SK-N-SH (cell line): ENCODE data around the gene CISD1. TPM values are rescaled to one million over a fixed set of nuclear protein-coding genes. Genes with fewer than 3 reads are reported as not detected.

Experiments used
- CTCF ChIA-PET: fragments of 300-600, 350-600 bp; formaldehyde crosslinking; extraction: SDS; loops from one replicate; lab custom pipeline; 2021; lab: Yijun Ruan, JAX
- POLR2A ChIA-PET: fragments of 350-600 bp; sonication (Branson Sonifier 250); formaldehyde crosslinking; extraction: SDS; loops from one replicate; lab custom pipeline; 2020; ENCODE audit warnings: antibody characterized with exemption, inconsistent platforms; lab: Yijun Ruan, JAX
- DNase-seq: peaks from one replicate; pipeline ENCODE4 v3.0.0; 2012
- H2AFZ ChIP-seq: fragments of 200-600 bp; sonication (generic); 2 replicates; pipeline ENCODE4 v1.8.1; 2016; ENCODE audit warnings: antibody characterized with exemption, mild to moderate bottlenecking, low read depth
- H3F3A ChIP-seq: fragments of 200-600 bp; sonication (generic); replicated peaks from 2 replicates; pipeline ENCODE3; 2016; ENCODE audit warnings: antibody characterized with exemption, mild to moderate bottlenecking; ENCODE audit not compliant: insufficient read depth
- H3K27ac ChIP-seq, 2 experiments: fragments of 200-500 bp in 1 of 2; fragments of 200-600 bp in 1 of 2; sonication (Bioruptor generic) in 1 of 2; sonication (generic), shearing (Covaris generic) in 1 of 2; 2 replicates each; pipeline versions ENCODE4 v1.5.1 to v1.6.1; 2014 to 2016; ENCODE audit warnings: low read depth in 2 of 2, inconsistent platforms in 1 of 2, low read length in 1 of 2, mild to moderate bottlenecking in 1 of 2, mixed read lengths in 1 of 2
- H3K27me3 ChIP-seq: fragments of 200-600 bp; sonication (generic), shearing (Covaris generic); 2 replicates; pipeline ENCODE4 v1.6.1; 2016; ENCODE audit warnings: mixed run types; ENCODE audit not compliant: insufficient read depth
- H3K36me3 ChIP-seq, 2 experiments: fragments of 200-500 bp in 1 of 2; fragments of 200-600 bp in 1 of 2; sonication (Bioruptor generic) in 1 of 2; sonication (generic) in 1 of 2; replicated peaks in 1 of 2; 2 replicates each; pipeline versions ENCODE3 to v1.5.1; 2014 to 2016; ENCODE audit warnings: low read length in 1 of 2, mild to moderate bottlenecking in 1 of 2; ENCODE audit not compliant: insufficient read depth in 2 of 2, control insufficient read depth in 1 of 2
- H3K4me1 ChIP-seq, 2 experiments: fragments of 200-500 bp in 1 of 2; fragments of 200-600 bp in 1 of 2; sonication (Bioruptor generic) in 1 of 2; sonication (generic), shearing (Covaris generic) in 1 of 2; 2 replicates each; pipeline versions ENCODE4 v1.5.1 to v1.6.1; 2014 to 2016; ENCODE audit warnings: low read depth in 1 of 2, low read length in 1 of 2, mixed run types in 1 of 2; ENCODE audit not compliant: insufficient read depth in 2 of 2, control insufficient read depth in 1 of 2
- H3K4me2 ChIP-seq: fragments of 200-600 bp; sonication (generic), shearing (Covaris generic); 2 replicates; pipeline ENCODE4 v1.6.1; 2017; ENCODE audit warnings: mixed run types
- H3K4me3 ChIP-seq, 2 experiments: fragments of 200-500 bp in 1 of 2; fragments of 200-600 bp in 1 of 2; sonication (Bioruptor generic) in 1 of 2; sonication (generic), shearing (Covaris generic) in 1 of 2; 2 replicates each; pipeline versions ENCODE4 v1.5.1 to v1.8.1; 2014 to 2016; ENCODE audit warnings: low read depth in 2 of 2, inconsistent platforms in 1 of 2, low read length in 1 of 2, mild to moderate bottlenecking in 1 of 2, mixed read lengths in 1 of 2, moderate library complexity in 1 of 2
- H3K79me2 ChIP-seq: fragments of 200-600 bp; sonication (generic); 2 replicates; pipeline ENCODE4 v1.8.1; 2017; ENCODE audit warnings: mild to moderate bottlenecking; ENCODE audit not compliant: insufficient read depth
- H3K9ac ChIP-seq: fragments of 200-600 bp; sonication (generic); 2 replicates; pipeline ENCODE4 v1.6.1; 2017; ENCODE audit warnings: mixed run types
- H3K9me2 ChIP-seq: fragments of 200-600 bp; sonication (generic); 2 replicates; pipeline ENCODE4 v1.6.1; 2017; ENCODE audit warnings: mixed run types
- H3K9me3 ChIP-seq: fragments of 200-600 bp; sonication (generic); 2 replicates; pipeline ENCODE4 v1.6.1; 2017; ENCODE audit warnings: mixed run types, mild to moderate bottlenecking, moderate library complexity
- H4K20me1 ChIP-seq: fragments of 200-600 bp; sonication (generic); 2 replicates; pipeline ENCODE4 v1.6.1; 2017; ENCODE audit warnings: mild to moderate bottlenecking, mixed run types; ENCODE audit not compliant: insufficient read depth
- CTCF ChIP-seq: fragments of 200-600 bp; sonication (generic); IDR thresholded peaks from 2 replicates; pipeline ENCODE4 v1.6.1; 2017; ENCODE audit warnings: antibody characterized with exemption, mild to moderate bottlenecking, moderate library complexity
- GABPA ChIP-seq: IDR thresholded peaks from 2 replicates; pipeline ENCODE4 v1.4.0; 2012; ENCODE audit warnings: low read depth, mild to moderate bottlenecking
- JUND ChIP-seq: IDR thresholded peaks from 2 replicates; pipeline ENCODE4 v1.4.0; 2012
- MEF2A ChIP-seq: IDR thresholded peaks from 2 replicates; pipeline ENCODE4 v1.4.0; 2012; ENCODE audit warnings: low read depth, borderline replicate concordance
- MXI1 ChIP-seq: IDR thresholded peaks from 2 replicates; pipeline ENCODE4 v1.6.1; 2012; ENCODE audit warnings: mild to moderate bottlenecking, low read depth, low read length, improper control_type of control experiment
- NFIC ChIP-seq: IDR thresholded peaks from 2 replicates; pipeline ENCODE4 v1.4.0; 2012; ENCODE audit warnings: borderline replicate concordance
- POLR2AphosphoS5 ChIP-seq: IDR thresholded peaks from 2 replicates; pipeline ENCODE4 v1.6.1; 2012; ENCODE audit warnings: low read depth, low read length
- RFX5 ChIP-seq: IDR thresholded peaks from 2 replicates; pipeline ENCODE4 v1.6.1; 2012; ENCODE audit warnings: mild to moderate bottlenecking, improper control_type of control experiment, low read length
- SMC3 ChIP-seq: IDR thresholded peaks from 2 replicates; pipeline ENCODE4 v1.6.1; 2012; ENCODE audit warnings: low read depth, low read length, improper control_type of control experiment
- TAF1 ChIP-seq: IDR thresholded peaks from 2 replicates; pipeline ENCODE4 v1.6.1; 2012; ENCODE audit warnings: low read depth, mild to moderate bottlenecking, low read length, moderate library complexity, borderline replicate concordance
- USF1 ChIP-seq: IDR thresholded peaks from 2 replicates; pipeline ENCODE4 v1.4.0; 2012; ENCODE audit warnings: low read depth, borderline replicate concordance
- WGBS: methylation state at CpG from one replicate; pipeline ENCODE4 v1.1.6; 2017; ENCODE audit warnings: low lambda C conversion rate; 5-methylcytosine and 5-hydroxymethylcytosine counted together
- polyA plus RNA-seq, 3 experiments: library from polyadenylated mRNA; depleted of rRNA; stranded (reverse); fragments of >200 nt; gene quantifications; 2 replicates each; pipeline ENCODE4 v1.2.3, GENCODE V29; 2012
- TF ChIP-seq, protein P1 (sequence below): IDR thresholded peaks from 2 replicates; pipeline ENCODE4 v1.4.0; 2012; ENCODE audit warnings: low read depth
- TF ChIP-seq, protein P2 (sequence below): IDR thresholded peaks from 2 replicates; pipeline ENCODE4 v1.4.0; 2012; ENCODE audit warnings: low read depth, borderline replicate concordance

Gene CISD1
- polyA plus RNA-seq, 1 of the 3 experiments (the other 2 are of a cell fraction), result 34.1 TPM

DNA sequence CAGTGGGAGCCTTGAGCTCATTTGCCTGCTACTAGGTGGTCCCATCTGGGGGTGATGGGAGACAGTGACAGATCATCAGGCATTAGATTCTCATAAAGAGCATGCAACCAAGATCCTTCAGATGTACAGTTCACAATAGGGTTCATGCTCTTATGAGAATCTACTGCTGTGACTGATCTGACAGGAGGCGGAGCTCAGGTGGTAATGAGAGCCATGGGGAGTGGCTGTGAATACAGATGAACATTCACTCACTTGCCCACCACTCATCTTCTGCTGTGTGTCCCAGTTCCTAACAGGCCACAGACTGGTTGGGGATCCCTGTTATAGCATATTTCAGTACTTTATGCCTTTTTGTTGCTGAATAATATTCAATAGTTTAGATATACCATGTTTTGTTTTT, 59.3 kb downstream of the CISD1 start (continued):
- TF ChIP-seq USF1, result no peak
- no peak for TF ChIP-seq SMC3
- TF ChIP-seq POLR2AphosphoS5, result no peak
- no peak for TF ChIP-seq RFX5

DNA sequence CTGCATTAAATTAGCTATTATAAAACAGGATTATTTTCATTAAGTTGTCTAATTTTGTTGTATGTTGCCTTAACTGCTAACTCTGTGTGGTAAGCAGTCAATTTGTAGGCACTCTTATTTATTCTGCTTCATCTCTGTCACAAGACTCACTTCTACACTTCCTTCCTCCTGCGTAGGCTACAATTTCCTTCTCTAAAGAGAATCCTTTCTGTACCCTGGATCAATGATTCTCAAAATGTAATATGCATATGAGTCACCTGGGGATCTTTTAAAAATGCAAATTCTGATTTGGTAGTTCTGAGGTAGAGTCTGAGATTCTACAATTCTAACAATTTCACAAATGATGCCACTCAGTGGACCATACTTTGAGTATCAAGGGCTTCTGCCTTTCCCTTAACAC, 61.5 kb downstream of the CISD1 start:
- POLR2A ChIA-PET, result no interaction called here
- H3K9ac ChIP-seq, result no peak overlapping the region
- H3K9me2 ChIP-seq, result no peaks in the 10 kb centered on the region
- peaks cover 5% of the 10 kb centered on the region; the same call in 1 of the 2 replicates for H3K79me2 ChIP-seq
- no peak overlapping the region for H3K4me2 ChIP-seq
- H3K4me3 ChIP-seq, result no peak overlapping the region
- H2AFZ ChIP-seq, result no peak overlapping the region
- 85% methylated on average over 1 of the region's 1 CpG for WGBS
- CTCF ChIA-PET, result no interaction called here
- H4K20me1 ChIP-seq, result no peaks in the 10 kb centered on the region
- no peaks in the 10 kb centered on the region; the same call in 1 of the 2 replicates for H3K27me3 ChIP-seq
- no peaks in the 10 kb centered on the region for H3K36me3 ChIP-seq
- no peak overlapping the region for H3K27ac ChIP-seq
- no peaks in the 10 kb centered on the region for H3K9me3 ChIP-seq
- no peaks in the 10 kb centered on the region for H3F3A ChIP-seq
- TF ChIP-seq MXI1, result no peak
- no peak for TF ChIP-seq CTCF
- TF ChIP-seq, protein P1, sequence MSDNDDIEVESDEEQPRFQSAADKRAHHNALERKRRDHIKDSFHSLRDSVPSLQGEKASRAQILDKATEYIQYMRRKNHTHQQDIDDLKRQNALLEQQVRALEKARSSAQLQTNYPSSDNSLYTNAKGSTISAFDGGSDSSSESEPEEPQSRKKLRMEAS, result no peak
- TF ChIP-seq TAF1, result no peak
- TF ChIP-seq JUND, result no peak
- TF ChIP-seq MEF2A, result no peak
- no peak for TF ChIP-seq GABPA
- TF ChIP-seq, protein P2, sequence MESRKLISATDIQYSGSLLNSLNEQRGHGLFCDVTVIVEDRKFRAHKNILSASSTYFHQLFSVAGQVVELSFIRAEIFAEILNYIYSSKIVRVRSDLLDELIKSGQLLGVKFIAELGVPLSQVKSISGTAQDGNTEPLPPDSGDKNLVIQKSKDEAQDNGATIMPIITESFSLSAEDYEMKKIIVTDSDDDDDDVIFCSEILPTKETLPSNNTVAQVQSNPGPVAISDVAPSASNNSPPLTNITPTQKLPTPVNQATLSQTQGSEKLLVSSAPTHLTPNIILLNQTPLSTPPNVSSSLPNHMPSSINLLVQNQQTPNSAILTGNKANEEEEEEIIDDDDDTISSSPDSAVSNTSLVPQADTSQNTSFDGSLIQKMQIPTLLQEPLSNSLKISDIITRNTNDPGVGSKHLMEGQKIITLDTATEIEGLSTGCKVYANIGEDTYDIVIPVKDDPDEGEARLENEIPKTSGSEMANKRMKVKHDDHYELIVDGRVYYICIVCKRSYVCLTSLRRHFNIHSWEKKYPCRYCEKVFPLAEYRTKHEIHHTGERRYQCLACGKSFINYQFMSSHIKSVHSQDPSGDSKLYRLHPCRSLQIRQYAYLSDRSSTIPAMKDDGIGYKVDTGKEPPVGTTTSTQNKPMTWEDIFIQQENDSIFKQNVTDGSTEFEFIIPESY, result no peak
- TF ChIP-seq POLR2AphosphoS5, result no peak
- no peak for TF ChIP-seq SMC3
- no peak for TF ChIP-seq NFIC
- no peaks in the 10 kb centered on the region for H3K4me1 ChIP-seq
- DNase-seq, result no peak
